GM12891 (cell line): ENCODE measurements around the gene TPGS1.

Source experiments
- DNase-seq: peaks from one replicate; pipeline ENCODE4 v3.0.0; 2011; ENCODE audit warnings: low spot score; ENCODE audit not compliant: insufficient read length
- FAIRE-seq: peaks from 2 replicates; lab custom pipeline; 2011; peaks lifted over from hg19 to GRCh38; lab: Jason Lieb, UNC
- PAX5 ChIP-seq: IDR thresholded peaks from 2 replicates; pipeline ENCODE4 v1.6.1; 2011; ENCODE audit warnings: low read length, moderate library complexity, mild to moderate bottlenecking; ENCODE audit not compliant: insufficient read depth, severe bottlenecking
- POLR2A ChIP-seq: IDR thresholded peaks from 2 replicates; pipeline ENCODE4 v1.6.1; 2011; ENCODE audit warnings: low read depth, low read length, control low read depth
- POLR2AphosphoS5 ChIP-seq: IDR thresholded peaks from 2 replicates; pipeline ENCODE4 v1.6.1; 2011; ENCODE audit warnings: low read depth, low read length, control low read depth
- POU2F2 ChIP-seq: IDR thresholded peaks from 2 replicates; pipeline ENCODE4 v1.6.1; 2011; ENCODE audit warnings: low read depth, mild to moderate bottlenecking, control low read depth, low read length, moderate library complexity
- SPI1 ChIP-seq: IDR thresholded peaks from 2 replicates; pipeline ENCODE4 v1.6.1; 2011; ENCODE audit warnings: low read depth, low read length, control low read depth
- TAF1 ChIP-seq: IDR thresholded peaks from 2 replicates; pipeline ENCODE4 v1.6.1; 2011; ENCODE audit warnings: low read depth, low read length, control low read depth

TPGS1 gene

DNA sequence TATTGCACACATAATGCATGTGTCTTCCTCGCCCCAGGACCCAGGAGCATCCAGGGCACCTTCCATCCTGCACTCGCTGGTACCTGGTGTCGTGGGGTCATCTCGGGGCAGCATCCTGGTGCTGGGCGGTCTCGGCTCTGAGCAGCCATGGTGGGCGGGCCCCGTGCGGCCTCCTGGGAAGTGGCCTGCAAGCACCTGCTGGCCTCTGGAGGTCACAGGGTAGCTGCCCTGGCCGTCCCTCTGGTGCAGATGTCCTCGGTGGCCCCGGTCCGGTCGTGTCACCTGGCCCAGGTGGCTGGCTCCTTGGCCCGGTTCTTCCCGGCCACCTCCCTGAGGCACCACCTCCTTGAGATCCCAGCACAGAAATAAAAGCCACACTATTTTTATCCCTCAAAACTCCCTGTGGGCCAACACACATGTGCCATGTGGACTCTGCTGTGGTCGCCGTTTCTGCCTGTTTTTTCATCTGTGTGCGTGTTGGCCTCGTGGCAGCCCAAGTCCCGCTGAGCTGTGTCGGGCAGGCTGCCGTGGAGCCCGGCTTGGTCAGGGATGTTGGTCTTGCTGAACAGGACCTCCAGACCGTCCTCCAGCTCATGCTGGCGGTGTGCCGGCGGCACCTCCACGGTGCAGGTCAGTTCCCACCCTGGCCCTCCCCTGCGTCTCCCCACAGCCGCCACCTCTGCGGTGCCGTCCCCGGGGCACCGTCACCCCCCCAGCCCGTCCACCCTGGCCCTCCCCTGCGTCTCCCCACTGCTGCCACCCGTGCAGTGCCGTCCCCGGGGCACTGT lies 31.5 kb downstream of the TPGS1 start:
- TF ChIP-seq POU2F2, result no peak
- TF ChIP-seq PAX5, result no peak
- TF ChIP-seq TAF1, result no peak
- no peak for TF ChIP-seq SPI1
- no peak for TF ChIP-seq POLR2A
- TF ChIP-seq POLR2AphosphoS5, result no peak

DNA sequence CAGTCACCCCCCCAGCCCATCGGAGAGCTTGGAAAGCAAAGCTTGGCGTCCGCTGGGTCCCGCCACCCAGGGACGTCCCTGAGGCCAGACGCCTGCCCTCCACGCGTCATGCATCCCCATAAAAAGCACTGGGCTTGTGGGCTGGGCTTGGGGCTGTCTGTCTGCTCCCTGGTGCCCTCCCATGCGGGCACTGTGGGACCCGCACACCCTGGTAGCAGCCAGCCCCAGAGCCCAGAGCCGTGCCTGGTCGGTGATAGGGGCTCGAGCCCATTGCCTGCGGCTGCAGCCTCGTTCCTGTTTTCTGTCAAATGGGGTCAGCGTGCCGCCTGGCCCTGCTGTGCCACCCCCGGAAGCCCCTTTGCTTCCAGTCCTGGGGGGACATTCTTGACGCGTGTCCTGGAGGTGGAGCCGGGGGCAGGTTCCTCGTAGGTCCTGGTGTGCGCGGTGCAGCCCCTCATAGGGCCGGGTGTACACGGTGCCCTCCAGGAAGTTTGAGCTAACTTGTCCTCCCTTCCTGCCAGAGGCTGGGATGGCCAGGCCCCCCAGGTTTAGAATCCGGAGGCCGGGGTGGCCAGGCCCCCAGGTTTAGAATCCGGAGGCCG lies 32.2 kb downstream of the TPGS1 start:
- DNase-seq (no peak), FAIRE-seq (no peak)
- TF ChIP-seq PAX5 (no peak), TAF1 (no peak), POLR2A (no peak), POLR2AphosphoS5 (no peak)

More for the DNA sequence above, 31.5 kb downstream of the TPGS1 start:
- no peak for FAIRE-seq
- DNase-seq, result no peak

DNA sequence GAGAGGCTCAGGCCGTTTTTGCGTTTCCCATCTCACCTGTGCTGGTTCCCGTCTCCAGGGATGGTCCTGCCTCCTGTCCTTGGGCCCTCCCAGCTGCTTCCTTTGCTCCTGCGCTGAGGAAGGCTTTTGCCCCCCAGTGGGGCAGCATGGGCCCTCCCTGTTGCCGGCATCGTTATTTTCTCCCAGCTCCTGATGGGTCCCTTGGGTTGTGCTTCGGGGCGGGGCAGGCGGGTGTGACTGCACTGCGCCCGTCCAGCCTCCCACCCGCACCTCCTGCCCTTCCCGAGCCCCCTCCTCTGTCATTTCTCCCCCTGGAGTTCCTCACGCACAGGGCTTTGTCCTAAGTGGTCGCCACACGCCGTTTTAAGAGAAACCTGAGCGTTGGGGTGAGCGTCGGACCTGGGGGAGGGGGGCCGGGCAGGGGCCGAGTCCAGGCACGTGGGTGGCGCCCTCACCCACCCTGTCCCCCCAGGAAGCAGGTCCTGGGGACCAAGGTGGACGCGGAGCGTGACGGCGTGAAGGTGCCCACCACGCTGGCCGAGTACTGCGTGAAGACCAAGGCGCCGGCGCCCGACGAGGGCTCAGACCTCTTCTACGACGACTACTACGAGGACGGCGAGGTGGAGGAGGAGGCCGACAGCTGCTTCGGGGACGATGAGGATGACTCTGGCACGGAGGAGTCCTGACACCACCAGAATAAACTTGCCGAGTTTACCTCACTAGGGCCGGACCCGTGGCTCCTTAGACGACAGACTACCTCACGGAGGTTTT lies 33.8 kb downstream of the TPGS1 start:
- TF ChIP-seq SPI1 (no peak), POU2F2 (no peak), POLR2A (no peak), TAF1 (no peak), POLR2AphosphoS5 (no peak), PAX5 (no peak)
- no peak for DNase-seq
- FAIRE-seq, result no peak

DNA sequence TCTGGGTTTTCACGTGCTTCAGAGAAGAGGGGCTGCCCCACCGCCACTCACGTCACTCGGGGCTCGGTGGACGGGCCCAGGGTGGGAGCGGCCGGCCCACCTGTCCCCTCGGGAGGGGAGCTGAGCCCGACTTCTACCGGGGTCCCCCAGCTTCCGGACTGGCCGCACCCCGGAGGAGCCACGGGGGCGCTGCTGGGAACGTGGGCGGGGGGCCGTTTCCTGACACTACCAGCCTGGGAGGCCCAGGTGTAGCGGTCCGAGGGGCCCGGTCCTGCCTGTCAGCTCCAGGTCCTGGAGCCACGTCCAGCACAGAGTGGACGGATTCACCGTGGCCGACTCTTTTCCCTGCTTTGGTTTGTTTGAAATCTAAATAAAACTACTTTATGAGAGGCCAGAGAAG lies 34.4 kb downstream of the TPGS1 start:
- FAIRE-seq, result no peak
- no peak for DNase-seq
- no peak for TF ChIP-seq POU2F2
- no peak for TF ChIP-seq SPI1
- TF ChIP-seq POLR2AphosphoS5, result no peak
- no peak for TF ChIP-seq PAX5
- TF ChIP-seq TAF1, result no peak
- TF ChIP-seq POLR2A, result no peak

DNA sequence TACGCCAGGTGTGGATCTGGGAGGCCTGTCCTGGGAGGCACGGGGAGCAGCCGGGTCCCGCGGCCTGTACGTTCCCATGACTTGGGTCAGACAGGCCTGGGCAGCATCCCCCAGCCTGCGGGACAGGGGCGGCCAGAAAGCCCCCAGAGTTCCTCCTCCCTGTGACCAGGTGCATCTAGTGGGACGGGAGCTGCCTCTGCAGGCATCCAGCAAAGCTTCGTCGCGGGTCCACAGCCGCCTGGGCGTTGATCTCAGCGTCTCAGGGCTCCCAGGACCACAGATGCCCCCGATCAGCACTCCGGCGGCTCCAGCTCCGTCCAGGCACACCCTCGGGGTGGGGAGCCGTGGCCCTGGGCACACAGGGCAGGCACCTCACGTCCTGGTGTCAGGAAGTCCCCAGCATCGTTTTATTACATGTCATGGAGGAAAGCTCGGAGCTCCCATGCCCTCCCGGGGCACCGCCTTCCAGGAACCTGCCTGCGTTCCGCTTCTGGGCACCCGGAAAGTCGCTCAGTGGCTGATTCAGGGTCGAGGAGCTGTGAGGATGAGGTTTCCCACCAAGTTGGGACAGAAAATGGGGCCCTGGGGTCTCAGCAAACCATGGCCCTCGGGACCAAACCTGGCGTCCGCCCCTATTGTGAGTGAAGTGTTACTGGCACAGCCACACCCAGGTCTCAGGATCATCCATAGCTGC lies 35.0 kb downstream of the TPGS1 start:
- FAIRE-seq (no peak), DNase-seq (no peak)
- TF ChIP-seq SPI1 (no peak), TAF1 (no peak), POLR2AphosphoS5 (no peak), POLR2A (no peak), POU2F2 (no peak)

DNA sequence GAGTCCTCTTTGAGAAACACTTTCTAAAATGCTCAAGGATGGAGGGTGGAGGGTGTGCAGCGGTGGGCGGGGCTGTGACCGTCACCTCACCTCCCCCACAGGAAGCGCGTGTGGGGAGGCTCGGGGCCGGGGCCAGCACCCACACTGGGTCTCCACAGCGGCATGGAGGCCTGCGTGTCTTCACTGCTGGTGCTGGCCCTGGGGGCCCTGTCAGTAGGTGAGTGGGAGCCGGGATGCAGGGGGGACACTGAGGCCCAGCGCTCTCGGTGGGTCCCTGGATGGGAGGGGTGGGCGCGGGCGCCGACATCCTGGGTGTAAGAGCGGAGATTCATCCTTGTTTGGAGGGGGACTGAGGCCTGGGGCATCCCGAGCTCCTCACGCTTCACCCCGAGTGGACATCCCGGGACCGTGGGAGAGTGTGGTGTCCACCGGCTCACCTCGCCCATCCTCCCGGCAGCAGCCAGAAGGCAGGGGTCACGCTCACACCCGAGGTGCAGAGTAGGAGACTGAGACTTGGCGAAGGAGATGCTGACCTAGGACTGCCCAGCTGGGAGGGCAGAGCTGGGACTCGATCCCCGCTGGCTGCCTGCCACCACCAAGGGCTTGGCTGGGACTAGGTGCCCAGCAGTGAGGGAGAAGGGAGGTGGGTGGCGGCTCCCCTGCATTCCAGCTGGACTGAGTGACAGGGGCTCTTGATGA lies 36.8 kb downstream of the TPGS1 start, which contains the start of gene GZMM:
Gene GZMM (plus strand): TSS at position 144 of the 699 bp plus-strand sequence. CDS start 19 bp downstream, at position 163.
- TF ChIP-seq POLR2AphosphoS5, result no peak
- TF ChIP-seq TAF1, result no peak
- no peak for TF ChIP-seq POU2F2
- TF ChIP-seq POLR2A, result no peak
- TF ChIP-seq SPI1, result no peak
- TF ChIP-seq PAX5, result no peak
- no peak for FAIRE-seq
- DNase-seq, result no peak

DNA sequence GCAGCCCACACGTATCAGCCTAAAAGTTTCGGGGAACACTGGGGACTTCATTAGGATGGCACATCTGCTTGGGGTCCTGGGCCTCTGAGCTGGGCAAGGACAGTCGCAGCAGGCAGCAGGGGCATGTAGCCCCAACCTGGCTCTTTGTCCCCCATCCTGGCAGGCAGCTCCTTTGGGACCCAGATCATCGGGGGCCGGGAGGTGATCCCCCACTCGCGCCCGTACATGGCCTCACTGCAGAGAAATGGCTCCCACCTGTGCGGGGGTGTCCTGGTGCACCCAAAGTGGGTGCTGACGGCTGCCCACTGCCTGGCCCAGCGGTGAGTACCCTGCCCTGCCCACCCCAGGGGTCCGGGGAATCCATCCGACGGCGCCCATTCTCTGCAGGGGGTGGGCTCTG lies 39.8 kb downstream of the TPGS1 start:
- no peak for TF ChIP-seq PAX5
- TF ChIP-seq POU2F2, result no peak
- TF ChIP-seq POLR2A, result no peak
- FAIRE-seq, result no peak
- DNase-seq, result no peak

DNA sequence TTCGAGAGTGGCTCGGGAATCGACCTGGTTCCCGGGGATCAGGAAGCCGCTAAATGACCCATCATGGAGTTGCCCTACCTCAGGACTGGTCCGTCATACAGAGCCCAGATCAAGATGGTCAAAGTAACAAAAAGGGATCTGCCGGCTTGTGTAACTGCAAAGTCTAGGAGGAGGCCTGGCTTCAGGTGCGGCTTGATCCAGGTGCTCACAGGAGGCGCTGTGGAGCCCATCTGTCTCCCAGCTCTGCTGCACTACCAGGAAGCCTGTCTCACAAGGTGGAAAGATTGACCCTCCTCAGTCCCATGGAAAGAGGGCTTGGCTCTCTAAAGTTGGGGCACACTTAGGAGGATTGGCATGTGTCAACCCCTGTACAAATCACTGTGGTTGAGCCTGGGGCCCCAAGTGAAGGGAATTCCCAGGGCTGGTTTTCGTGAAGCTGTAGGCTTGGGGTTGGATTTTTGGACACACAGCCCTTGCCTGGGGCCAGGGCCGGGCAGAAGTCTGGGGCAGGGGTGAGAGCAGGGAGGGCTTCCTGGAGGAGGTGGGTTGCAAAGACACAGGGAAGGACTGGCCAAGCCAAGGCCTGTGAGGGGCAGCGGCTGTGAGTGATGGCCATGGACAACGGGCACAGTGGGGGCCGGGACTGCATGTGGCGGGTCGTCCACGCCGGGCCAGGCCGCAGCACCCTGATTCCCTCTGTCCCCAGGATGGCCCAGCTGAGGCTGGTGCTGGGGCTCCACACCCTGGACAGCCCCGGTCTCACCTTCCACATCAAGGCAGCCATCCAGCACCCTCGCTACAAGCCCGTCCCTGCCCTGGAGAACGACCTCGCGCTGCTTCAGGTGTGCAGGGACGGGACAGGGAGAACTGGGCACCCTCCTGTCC lies 40.8 kb downstream of the TPGS1 start:
- TF ChIP-seq POLR2AphosphoS5 (no peak), SPI1 (no peak), TAF1 (no peak), POU2F2 (no peak), POLR2A (no peak), PAX5 (no peak)
- DNase-seq (no peak), FAIRE-seq (no peak)
